ENCODE measurements around the gene ADAM22.

ADAM22 gene

GRCh38 chr7:88219781-88220747, 286.0 kb downstream of the ADAM22 start, which contains the start of gene SRI:
Gene SRI (minus strand): TSS chr7:88220038. CDS start chr7:88220026, 12 bp downstream.
- ATAC-seq = peak; percentile 97 to 98

GRCh38 chr7:88223265-88223664, 289.2 kb downstream of the ADAM22 start:
- no peak for ATAC-seq

- no peak for ATAC-seq
These were observed 290.7 kb downstream of the ADAM22 start for GRCh38 chr7:88224601-88225275.

GRCh38 chr7:88226201-88226600, 292.1 kb downstream of the ADAM22 start:
- ATAC-seq = no peak

- no peak for ATAC-seq
These were observed 292.9 kb downstream of the ADAM22 start for GRCh38 chr7:88226886-88227516.

GRCh38 chr7:88229302-88229995, 295.4 kb downstream of the ADAM22 start:
- ATAC-seq = no peak

GRCh38 chr7:88230646-88231045, 296.6 kb downstream of the ADAM22 start:
- no peak for ATAC-seq

- no peak for ATAC-seq
These were observed 299.8 kb downstream of the ADAM22 start for GRCh38 chr7:88233828-88234227.

- no peak for ATAC-seq
These were observed 305.8 kb downstream of the ADAM22 start for GRCh38 chr7:88239852-88240251.

GRCh38 chr7:88243345-88243909, 309.4 kb downstream of the ADAM22 start:
- ATAC-seq = no peak

- ATAC-seq = no peak
These were observed 310.2 kb downstream of the ADAM22 start for GRCh38 chr7:88244258-88244657.
